ENCODE measurements around the gene NUP62CL.

NUP62CL gene

GRCh38 chrX:107146670-107147069, 59.6 kb downstream of the NUP62CL start:
- no peak for DNase-seq

GRCh38 chrX:107135965-107136307, 70.3 kb downstream of the NUP62CL start:
- no peak for DNase-seq

- DNase-seq: no peak
Measured at GRCh38 chrX:107135049-107135964, 70.9 kb downstream of the NUP62CL start.

GRCh38 chrX:107123750-107124149, 82.5 kb downstream of the NUP62CL start:
- no peak for DNase-seq

- no peak for DNase-seq
Measured at GRCh38 chrX:107119283-107119682, 87.0 kb downstream of the NUP62CL start.

- DNase-seq: peak; percentile 76
Measured at GRCh38 chrX:107118322-107119147, 87.7 kb downstream of the NUP62CL start, which contains the start of gene RBM41. TSS of gene RBM41 (minus strand) at chrX:107118822. CDS start at chrX:107118773, 49 bp downstream.

- DNase-seq: no peak
Measured at GRCh38 chrX:107117993-107118321, 88.3 kb downstream of the NUP62CL start.

GRCh38 chrX:107107459-107107858, 98.8 kb downstream of the NUP62CL start:
- no peak for DNase-seq

GRCh38 chrX:107102980-107103379, 103.3 kb downstream of the NUP62CL start:
- DNase-seq: no peak

- DNase-seq: no peak
Measured at GRCh38 chrX:107076158-107076557, 130.1 kb downstream of the NUP62CL start.

Measured in midbrain (tissue), 1 donor.